HG02759 (cell line): ENCODE measurements around the gene MTMR12.

Experiments used
- ATAC-seq: cut with Tn5 transposase; IDR thresholded peaks from one replicate; pipeline ENCODE4 v1.9.1; 2021; ENCODE audit warnings: mild to moderate bottlenecking, moderate library complexity; ENCODE audit not compliant: unreplicated experiment

Gene MTMR12

GRCh38 chr5:32278406-32278805 lies 34.3 kb downstream of the MTMR12 start:
- no peak for ATAC-seq

DNA sequence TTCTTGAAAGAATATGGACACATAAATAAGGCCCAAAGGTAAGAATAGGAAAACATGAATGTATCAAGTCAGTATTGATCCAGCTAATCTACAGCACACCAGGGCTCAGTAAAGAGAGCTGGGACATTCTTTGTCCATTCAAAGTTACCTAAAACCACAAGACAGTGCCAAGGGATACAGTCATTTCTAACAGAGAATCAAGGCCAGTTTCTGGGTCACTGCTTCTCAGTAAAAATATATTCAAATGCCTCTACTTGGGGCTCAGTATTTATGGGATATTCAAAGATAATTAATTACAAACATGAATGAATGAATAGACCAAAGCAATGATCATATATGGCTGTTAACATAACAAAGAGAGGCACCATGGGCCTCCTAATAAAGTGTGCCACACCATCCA lies 34.9 kb downstream of the MTMR12 start:
- peak; percentile 40 for ATAC-seq

DNA sequence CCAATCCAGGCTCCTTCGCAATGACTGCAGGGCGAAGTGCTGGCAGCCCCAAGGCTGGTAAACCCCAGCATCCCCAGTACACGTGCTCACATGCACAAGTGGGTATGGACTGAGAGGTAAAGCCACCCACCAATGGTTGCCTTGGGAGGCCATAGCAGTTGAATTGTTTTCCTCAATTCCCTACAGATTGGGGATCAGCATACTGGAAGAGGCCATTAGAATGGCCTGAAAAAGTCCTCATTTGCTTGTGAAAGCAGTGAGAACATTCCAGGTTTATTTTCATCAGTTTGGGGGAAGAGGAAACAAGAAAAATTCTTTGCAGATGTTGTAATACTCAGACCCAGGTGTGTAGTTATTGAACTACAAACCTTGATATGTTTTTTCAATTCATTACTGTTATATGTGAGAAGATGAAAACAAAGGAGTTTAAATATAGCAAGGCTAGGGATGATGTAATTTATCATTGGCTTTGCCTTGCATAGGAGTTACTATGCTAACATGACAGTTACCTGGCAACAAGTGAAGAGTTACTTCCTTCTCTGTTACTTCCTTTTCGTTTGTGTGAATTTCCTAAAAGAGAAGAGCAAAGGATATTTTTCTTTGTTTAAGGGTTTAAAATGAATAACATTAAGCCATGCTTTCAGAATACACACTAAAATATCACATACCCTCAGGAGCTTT lies 36.4 kb downstream of the MTMR12 start:
- no peak for ATAC-seq

DNA sequence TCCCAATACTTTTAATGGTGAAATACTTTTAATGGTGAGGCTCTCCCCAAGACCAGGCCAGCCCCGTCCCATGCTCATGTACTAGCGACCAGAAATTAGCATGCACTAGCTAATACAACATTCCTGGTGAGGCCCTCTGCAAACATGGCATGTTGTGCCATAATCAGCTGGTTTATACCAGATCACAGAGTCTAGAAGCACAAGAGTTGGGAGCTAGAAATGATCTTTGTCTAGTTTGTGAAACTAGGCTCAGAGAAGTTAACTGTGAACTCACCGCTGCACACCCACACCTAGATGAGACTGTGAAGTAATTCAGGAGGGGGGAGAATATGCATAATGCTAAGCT lies 37.4 kb downstream of the MTMR12 start:
- ATAC-seq = no peak

DNA sequence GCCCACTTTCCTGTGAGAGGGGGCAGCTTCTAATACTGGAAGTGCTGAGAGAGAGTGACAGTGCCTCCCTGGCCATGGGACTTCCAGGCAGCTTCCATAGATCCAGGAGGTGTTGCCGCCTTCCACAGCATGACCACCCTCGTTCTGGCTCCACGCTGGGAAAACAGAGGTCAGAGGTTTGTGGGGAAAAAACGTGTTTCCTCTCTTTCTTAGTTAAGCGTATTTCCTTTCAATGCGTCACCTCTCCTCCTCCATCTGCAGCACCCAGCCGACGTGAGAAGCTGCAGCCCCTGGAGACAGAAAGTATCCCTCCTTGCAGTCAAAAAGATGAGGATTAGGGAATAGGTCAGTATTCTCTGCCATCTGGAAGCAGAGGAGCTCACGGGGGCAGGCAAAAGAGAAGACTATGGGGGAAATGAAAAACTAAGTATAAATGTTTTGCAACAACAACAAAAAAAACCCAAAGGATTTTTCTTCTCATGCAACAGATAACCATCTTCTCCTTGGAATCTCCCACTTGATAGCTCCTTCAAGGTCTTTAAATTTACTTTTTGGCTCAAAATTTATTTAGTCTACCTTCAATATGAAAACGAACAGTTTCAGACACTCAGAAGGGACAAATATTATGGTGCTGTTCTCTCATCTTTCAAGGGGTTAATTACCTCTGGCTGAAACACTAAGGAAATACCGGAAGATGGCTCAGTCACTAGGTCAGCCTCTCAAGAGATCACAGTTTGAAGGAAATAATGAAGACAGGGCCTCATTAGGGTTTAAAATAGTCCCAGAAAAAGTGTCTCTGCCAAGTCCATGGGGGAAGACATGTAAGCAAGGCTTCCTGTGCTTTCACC lies 38.0 kb downstream of the MTMR12 start:
- ATAC-seq = no peak

DNA sequence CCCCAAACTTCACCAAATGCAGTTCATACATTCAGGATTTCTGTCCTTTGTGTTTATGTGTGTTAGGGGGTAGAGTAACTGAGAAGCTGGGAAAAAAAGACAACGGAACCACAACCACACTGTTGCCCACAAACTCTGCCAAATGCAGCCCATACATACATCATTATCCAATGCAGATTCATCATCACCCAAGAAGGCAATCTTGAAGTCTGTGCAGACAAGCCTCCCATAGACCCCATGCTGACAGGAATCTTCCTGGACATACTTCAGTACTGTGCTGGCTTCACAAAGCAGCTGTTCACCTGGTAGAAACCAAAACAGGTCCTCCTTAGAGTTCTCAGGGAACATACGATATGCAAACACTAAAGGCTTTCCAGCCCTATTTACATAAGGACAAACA lies 38.9 kb downstream of the MTMR12 start:
- no peak for ATAC-seq

DNA sequence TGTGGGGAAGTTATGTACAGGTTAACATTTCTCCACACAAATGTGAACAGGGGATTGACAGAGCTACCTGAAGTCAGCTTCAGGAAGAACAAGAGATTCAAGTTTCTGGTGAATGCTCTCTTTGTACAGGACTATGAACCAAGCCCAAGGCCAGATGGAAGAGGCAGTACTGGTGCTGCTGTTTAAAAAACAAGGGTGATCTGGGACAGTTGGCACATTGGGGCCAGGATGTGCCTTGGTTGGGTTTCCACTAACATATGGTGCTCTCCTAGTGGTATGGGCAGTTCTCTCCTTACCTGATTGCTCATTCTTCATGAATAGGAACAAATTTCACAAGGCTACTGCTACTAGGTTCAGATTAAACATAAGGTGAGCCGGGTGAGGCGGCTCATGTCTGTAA lies 40.0 kb downstream of the MTMR12 start:
- ATAC-seq = no peak

DNA sequence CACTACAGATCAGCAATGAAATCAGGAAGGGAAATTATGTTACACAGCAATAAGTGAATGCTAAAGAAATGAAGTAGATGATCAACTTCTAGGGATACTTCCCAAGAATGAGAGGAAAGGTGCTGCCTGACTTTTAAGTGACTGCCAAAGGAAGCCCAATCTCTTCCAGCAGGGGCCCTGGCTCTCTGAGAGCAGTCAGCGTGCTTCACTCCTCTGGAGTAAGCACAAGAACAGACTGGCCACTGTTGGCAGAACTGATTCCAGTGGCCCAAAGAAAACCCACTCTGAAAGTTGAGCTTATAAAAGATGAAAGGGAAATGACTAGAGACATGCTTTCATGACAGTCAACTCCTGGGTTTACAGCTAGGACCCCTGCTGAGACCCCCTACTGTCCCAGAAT lies 41.8 kb downstream of the MTMR12 start:
- ATAC-seq = no peak

DNA sequence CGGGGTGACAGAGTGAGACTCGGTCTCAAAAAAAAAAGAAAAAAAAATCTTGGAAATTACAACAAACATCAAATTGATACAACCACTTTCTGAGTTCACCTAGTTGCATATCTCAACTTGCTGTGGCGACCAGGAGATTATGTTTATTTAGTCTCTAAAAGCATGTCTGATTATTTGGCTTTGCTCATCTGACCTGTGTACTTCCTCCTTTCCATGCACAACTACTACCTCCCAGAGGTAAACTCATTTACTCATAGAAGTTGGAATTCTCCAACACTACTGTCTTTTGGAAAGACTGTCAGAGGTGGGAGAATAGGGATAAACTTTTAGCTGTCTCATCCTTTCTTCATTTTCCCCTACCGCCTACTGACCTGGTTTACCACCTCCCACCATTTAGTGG lies 42.6 kb downstream of the MTMR12 start:
- ATAC-seq = no peak

DNA sequence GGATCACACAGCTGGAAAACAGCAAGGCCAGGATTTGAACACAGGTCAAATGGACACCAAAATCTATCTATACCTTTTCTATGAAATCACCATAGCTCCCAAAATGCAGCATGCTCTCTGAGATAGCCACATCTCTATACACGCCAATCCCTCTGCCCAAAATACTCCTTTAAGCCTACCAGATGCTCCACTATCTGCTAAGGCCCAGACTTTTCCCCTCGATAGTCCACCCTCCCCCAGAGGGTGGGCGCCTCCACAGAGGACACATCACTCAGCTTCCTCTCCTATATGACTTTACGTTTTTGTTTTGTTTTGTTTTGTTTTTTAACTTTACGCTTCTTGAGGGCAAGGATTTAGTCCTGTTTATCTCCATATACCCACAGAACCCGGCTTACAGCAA lies 46.8 kb downstream of the MTMR12 start:
- ATAC-seq = no peak

- no peak for ATAC-seq
Measured at GRCh38 chr5:32264957-32265572, 47.7 kb downstream of the MTMR12 start.

- ATAC-seq = no peak
Measured at GRCh38 chr5:32263684-32264083, 49.1 kb downstream of the MTMR12 start.

DNA sequence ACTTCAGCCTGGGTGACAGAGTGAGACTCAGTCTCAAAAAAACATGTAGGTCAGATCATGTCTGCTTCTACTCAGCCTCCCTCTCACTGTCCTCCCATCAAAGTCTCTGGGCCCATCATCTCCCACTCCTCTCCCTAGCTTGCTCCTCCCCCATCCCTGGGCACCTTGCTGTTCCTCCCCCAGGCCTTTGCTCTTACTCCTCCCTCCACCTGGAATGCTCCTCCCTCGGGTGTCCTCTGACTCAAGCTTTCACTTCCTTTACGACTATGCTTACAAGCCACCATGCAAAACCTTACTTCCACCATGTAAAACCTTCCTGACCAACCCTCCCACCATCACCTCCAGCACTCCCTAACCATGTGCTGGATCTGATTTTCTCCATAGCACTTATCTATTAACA lies 51.5 kb downstream of the MTMR12 start:
- ATAC-seq = peak; percentile 82

- no peak for ATAC-seq
Measured at GRCh38 chr5:32259033-32259432, 53.7 kb downstream of the MTMR12 start.

GRCh38 chr5:32258424-32258823 lies 54.3 kb downstream of the MTMR12 start:
- no peak for ATAC-seq

- no peak for ATAC-seq
Measured at GRCh38 chr5:32255540-32255900, 57.2 kb downstream of the MTMR12 start.

GRCh38 chr5:32254881-32255539 lies 57.7 kb downstream of the MTMR12 start:
- no peak for ATAC-seq

DNA sequence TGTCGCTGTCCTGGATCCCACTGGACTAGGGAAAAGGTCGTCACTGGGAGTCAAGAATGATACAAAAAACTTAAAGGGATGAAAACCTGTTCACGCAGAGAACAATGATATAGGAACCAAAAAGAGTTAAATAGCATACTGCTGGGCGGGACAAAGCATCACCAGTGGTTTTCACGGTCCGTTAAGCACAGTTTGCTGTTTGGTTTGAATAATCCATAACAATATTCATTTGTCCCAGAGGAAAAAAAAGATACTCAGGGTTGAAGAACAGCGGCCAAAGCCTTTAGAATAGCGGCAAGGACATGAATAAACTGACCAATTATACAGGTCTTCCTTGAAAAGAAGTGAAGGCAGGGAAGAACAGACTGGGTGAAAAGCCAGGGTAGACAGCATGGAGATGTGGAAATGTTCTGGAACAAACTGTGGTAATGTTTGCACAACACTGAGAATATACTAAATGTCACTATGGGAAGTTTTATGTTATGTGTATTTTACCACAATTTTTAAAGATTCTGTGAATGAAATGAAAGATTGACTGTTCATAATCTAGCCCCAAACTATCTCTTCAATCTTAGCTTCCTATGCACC lies 60.8 kb downstream of the MTMR12 start:
- ATAC-seq = no peak

DNA sequence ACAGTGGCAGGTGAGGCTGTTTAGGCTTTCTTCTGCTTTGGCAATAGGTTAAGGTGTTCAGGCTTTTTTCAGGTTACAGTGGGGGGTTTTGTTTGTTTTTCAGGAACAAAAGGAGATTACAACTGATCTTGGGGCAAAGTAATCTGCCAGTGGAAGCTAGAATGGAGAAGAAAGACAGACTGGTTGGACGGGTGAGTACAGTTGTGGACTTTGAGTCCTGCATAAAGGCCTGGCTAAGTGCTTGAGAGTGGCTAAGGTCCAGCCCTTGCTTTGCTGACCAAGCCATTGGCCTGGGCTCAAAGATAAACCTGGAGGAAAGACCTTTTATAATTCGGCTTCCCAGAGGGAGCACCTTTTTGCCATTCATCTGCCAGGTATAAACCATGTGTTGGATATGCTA lies 63.1 kb downstream of the MTMR12 start:
- no peak for ATAC-seq

DNA sequence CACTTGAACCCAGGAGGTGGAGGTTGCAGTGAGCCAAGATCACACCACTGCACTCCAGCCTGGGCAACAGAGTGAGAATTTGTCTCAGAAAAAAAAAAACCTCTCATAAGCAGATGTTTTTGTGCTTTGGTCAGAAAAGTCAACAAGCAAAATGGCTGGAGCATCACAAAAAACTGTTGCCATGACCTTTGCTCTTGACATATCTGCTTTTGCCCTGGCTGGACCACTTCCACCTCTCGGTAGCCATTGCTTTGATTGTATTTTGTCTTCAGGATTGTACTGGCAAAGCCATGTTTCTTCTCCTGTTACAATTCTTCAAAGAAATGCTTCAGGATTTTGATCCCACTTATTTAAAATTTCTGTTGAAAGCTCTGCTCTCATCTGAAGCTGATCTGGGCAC lies 67.0 kb downstream of the MTMR12 start:
- no peak for ATAC-seq

DNA sequence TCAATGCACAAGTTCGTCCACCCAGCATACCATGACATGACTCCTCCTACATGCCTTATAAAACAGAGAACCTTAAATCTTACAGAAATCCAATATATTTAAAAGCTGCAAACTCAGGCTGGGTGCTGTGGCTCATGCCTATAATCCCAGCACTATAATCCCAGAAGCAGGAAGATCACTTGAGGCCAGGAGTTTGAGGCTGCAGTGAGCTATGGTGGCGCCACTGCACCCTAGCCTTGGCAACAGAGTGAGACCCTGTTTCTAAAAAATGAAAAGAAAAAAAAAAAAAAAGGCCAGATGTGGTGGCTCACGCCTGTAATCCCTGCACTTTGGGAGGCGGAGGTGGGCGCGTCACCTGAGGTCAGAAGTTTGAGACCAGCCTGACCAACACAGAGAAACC lies 68.7 kb downstream of the MTMR12 start:
- no peak for ATAC-seq
